RPMI7951 (cell line): ENCODE data around the gene NOL9. TPM values are rescaled to one million over a fixed set of nuclear protein-coding genes. Genes with fewer than 3 reads are reported as not detected.
"Not testable (repeated sequence)": the region's sequence is repeated elsewhere in the genome, so short reads cannot be mapped to it uniquely, and the experiment has no call there.

Source experiments
- DNase-seq: peaks from one replicate; pipeline ENCODE4 v3.0.0-alpha.2; 2012; ENCODE audit warnings: low read depth
- total RNA-seq: library from RNA; depleted of rRNA; stranded (reverse); fragments of >200 nt; shearing (Covaris generic); gene quantifications from 2 replicates; pipeline ENCODE4 v1.2.3, GENCODE V29; 2014

The NOL9 gene
- total RNA-seq, 1 experiment from 2014 or later, result 14.4 TPM

DNA sequence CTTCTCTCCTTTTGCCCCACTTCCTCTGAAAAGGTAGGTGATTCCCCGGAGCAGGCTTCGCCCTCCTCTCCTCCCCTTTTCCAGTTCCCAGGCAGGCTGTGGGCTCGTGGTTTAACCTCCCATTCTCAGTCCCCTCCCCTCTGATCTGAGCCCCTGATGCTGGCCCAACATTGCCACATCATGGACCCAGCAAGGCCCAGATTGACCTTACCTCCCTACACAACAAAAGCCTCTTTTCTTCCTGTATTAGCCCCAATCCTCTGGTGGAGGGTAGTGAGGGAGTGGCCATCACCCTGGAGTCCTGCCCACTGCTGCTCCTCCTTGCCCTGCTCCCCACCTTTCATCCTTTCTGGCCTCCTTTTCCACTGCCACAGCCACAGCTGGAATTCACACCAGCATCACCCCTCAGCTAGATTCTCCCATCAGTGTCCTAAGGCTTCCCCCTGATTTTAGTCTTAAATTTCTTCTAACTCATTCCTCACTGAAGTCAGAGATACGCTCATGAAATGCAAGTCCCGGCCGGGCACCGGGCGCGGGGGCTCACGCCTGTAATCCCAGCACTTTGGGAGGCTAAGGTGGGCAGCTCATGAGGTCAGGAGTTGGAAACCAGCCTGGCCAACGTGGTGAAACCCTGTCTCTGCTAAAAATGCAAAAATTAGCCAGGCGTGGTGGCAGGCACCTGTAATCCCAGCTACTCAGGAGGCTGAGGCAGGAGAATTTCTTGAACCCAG, 18.5 kb upstream of the NOL9 start:
- DNase-seq, result no peak

DNA sequence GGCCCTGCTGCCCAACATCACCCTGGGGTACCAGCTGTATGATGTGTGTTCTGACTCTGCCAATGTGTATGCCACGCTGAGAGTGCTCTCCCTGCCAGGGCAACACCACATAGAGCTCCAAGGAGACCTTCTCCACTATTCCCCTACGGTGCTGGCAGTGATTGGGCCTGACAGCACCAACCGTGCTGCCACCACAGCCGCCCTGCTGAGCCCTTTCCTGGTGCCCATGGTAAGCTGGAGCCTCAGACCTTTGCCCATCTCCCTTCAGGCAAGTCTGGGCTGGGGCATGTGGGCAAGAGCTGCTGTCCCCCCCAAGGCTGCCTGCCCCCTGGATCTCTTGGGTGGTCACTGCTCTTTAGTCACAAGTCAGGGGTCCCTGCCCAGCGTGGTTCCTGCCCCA, 16.7 kb upstream of the NOL9 start:
- no peak for DNase-seq

DNA sequence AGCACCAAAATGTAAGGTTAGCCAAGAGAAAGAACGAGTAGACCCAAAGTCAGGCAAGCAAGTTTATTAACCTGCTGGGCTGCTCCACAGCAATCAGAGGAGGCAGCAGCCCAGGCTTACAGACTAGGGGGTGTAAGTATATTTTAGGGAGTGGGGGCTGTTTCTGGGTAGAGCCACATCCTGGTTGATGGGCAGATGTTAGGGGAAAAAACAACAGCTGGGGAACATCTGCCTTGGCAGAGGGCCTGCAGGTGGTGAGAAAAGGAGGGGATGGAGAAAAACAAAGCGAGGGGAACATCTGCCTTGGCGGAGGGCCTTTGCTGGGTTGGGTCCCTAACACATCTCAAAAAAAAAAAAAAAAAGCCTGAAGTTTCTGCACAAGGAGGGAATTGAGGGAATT, 15.8 kb upstream of the NOL9 start:
- DNase-seq, result no peak

DNA sequence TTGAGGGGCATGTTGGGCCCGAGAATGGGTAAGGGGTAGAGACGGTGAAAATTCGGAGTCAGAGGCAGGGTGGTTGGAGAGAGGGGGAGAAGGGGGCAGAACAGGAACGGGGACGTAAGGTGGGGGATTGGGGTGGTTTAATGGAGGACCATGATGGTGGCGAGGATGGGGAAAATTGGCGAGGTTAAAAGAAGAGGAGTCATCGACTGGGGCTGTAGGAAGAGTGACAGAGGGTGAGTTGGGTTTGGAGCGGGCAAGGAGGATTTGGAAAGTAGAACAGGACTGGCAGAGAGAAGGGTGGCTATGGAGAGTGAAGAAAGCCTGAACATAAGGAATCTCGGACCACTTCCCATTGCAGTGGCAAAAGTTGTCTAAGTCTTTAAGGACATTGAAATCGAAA, 14.7 kb upstream of the NOL9 start:
- no peak for DNase-seq

DNA sequence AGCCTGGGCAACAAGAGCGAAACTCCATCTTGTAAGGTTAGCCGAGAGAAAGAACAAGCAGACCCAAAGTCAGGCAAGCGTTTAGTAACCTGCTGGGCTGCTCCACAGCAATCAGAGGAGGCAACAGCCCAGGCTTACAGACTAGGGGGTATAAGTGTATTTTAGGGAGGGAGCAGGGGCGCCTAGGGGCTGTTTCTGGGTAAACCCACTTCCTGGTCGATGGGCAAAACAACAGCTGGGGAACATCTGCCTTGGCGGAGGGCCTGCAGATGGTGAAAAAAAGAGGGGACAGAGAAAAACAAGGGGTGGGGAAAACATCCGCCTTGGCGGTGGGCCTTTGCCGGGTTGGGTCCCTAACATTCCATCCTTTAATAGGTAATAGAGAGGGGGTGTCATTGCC, 6.0 kb upstream of the NOL9 start:
- DNase-seq, result no peak

DNA sequence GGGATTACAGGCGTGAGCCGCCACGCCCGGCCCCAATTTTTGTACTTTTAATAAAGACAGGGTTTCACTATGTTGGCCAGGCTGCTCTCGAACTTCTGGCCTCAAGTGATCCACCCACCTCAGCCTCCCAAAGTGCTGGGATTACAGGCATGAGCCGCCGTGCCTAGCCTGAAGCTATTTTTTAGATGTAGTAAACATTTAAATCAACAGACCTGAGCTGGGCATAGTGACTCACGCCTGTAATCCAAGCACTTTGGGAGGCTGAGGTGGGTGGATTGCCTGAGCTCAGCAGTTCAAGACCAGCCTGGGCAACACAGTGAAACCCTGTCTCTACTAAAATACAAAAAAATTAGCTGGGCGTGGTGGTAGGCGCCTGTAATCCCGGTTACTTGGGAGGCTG, 4.8 kb upstream of the NOL9 start:
- DNase-seq, result not testable (repeated sequence)

DNA sequence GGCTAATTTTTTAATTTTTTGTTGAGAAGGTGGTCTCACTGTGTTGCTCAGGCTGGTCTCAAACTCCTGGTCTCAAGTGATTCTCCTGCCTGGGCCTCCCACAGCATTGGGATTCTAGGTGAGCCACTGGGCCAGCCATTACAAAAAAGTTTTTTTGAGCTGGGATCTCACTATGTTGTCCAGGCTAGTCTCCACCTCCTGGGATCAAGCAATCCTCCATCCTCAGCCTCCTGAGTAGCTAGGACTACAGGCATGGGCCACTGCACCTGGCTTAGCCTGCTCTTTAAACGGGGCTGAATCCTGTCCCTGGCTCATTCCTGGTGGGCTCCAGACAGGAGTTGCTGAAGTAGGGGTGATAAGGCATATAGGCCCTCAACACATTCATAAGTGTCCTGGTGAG, 3.3 kb upstream of the NOL9 start:
- no peak for DNase-seq

DNA sequence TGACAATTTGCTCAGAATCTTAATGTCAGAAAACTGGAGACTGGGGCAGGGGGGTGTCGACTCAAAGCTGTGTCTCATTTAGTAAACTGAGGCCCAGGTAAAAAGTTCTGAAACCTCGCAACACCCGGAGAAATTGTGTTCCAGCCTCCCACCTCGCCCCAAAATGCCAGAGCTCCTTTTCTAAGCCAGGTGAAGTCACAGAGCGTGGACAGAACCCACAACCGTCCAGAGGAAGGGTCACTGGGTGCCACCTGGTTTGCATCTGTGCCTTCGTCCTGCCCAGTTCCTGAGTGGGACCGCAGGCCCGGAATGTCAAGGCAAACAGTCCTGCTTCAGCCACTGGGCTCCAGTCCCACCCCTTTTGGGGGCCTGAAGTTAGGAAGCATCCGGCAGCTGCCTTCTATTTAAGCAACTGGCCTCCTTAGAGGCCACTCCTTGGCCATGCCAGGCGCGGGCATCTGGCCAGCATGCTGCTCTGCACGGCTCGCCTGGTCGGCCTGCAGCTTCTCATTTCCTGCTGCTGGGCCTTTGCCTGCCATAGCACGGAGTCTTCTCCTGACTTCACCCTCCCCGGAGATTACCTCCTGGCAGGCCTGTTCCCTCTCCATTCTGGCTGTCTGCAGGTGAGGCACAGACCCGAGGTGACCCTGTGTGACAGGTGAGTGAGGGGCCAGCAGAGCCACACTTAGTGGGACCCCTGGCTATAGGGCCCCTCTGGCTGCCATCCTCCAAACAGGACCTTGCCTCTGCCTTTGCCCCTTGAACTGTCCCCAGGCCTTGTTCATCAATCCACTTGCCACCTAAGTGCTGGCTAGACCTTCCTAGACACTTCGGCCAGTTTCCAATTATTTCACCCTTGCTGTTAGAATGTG, 830 bp upstream of the NOL9 start, which contains the start of gene TAS1R1:
Gene TAS1R1 (plus strand): TSS at position 401 of the 872 bp plus-strand sequence. CDS start 67 bp downstream, at position 468.
- no peak for DNase-seq

DNA sequence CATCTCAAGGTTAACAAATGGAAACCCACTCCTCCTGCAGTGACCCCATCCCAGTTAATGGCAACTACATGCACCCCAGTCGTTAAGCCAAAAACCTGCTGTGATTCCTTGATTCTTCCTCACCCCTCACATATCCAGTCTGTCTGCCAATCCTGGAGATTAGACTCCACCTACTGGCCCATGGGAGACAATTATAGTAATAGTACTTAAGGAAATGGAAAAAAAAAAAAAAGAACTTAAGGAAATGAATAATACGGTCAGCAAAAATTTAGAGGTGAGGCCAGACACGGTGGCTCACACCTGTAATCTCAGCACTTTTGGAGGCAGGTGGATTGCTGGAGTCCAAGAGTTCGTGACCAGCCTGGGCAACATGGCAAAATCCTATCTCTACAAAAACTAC, 7.0 kb downstream of the NOL9 start:
- peak; percentile 19 for DNase-seq

DNA sequence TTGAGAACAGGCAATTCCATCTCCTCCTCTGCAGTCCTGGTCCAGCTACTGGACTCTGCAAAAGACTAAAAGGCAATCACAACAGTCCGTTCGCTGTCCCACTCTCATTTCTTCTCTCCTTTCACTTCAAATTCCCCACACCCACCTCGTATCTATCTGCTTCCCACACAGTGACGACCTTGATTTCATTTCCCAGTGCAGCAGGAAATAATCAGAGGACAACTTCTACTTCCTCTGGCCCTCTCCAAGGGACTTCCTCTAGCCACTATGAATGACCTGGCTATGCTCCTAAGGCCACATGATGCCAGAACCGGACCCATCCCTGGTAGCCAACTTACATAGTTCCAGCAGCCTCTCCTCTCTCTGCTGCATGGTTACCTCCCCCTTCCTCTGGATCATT, 8.0 kb downstream of the NOL9 start:
- no peak for DNase-seq

DNA sequence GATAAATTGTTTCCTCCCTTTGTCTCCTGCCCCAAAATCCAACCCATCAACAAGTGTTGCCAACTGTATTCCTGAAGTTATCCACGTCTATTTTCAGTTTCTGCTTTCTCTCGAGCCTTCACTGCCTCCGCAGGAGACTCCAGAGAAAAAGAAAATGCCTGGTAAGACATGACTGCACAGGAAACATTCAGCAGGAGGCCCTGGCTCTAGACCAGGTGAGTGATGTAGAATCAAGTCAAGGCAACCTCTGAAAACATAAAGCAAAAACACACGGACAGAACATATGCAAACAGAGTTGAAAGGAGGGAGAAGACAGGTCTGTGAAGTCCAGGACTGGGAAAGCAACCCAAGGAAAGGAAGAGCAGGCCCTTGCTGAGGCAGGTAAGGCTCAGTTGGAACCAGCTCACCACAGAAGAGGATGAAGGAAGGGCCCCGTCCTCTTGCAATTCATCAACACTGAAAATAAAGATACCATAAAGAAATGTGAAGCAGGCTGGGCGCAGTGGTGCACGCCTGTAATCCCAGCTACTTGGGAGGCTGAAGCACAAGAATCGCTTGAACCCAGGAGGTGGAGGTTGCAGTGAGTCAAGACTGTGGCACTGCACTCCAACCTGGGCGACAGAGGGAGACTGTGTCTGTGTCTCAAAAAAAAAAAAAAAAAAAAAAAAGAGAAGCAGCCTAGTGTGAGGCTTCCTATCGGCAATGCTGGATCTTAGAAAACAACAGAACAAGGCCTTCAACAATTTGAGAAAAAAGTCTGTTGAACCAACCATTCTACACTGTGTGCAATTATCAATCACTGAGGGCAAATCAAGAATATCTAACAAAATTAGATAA, 8.8 kb downstream of the NOL9 start:
- no peak for DNase-seq

DNA sequence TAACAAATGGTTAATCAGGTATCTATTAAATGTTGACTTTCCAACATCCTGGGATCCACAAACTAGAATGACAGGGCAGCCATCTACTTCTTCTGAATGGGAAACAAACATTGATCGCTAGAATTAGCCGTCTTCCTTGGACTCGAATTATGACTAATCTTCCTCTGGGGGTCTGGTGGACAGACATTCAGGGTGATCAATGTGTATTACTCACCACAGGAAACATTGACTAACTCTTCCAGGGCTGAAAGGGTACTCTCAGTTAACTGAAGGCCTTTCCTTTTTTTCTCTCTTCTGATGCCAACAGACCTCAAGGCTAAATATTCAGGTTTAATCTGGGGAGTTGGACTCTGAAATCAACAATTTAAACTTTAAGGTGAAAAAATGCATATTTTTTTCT, 9.5 kb downstream of the NOL9 start:
- peak; percentile 31 for DNase-seq

DNA sequence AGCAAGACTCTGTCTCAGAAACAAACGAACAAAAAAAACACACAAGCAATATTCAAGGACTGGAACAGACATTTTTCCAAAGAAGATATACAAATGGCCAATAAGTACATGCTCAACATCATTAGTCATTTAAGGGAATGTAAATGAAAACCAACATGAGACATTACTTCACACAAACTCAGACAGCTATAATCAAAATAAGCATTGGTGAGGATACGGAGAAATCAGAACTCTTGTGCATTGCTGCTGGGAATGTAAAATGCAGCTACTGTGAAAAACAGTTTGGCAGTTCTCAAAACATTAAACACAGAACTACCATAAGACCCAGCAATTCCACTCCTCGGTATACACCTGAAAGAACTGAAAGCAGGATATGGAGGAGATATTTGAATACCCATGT, 15.4 kb downstream of the NOL9 start:
- no peak for DNase-seq

DNA sequence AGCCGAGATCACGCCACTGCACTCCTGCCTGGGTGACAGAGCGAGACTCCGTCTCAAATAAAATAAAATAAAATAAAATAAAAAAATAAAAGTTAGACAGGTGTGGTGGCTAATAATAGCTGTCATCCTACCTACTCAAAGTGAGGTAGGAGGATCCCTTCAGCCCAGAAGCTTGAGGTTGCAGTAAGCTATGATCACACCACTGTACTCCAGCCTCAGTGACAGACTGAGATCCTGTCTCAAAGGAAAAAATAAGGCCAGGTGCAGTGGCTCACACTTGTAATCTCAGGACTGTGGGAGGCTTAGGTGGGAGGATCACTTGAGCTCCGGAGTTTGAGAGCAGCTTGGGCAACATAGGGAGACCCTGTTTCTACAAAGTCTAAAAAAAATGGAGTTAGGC, 18.0 kb downstream of the NOL9 start:
- no peak for DNase-seq

DNA sequence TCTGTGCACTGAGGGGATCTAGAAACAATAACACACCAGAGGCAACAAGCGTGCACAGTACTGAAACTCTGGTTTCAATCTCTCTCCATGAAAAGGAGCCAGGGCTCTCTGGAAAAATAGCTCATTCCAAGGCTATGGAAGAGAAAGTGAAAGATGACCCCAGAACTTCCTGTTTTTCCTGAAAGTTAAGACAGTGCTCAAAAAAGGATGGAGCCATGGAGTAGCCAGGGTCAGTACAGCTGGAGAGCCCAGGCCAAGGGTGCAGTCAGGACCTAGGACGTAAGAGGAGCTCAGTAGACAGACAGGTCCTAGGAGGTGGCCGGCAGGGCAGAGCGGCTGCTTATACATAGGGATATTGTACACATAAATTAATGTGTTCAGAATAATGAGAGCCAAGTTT, 19.1 kb downstream of the NOL9 start:
- no peak for DNase-seq

DNA sequence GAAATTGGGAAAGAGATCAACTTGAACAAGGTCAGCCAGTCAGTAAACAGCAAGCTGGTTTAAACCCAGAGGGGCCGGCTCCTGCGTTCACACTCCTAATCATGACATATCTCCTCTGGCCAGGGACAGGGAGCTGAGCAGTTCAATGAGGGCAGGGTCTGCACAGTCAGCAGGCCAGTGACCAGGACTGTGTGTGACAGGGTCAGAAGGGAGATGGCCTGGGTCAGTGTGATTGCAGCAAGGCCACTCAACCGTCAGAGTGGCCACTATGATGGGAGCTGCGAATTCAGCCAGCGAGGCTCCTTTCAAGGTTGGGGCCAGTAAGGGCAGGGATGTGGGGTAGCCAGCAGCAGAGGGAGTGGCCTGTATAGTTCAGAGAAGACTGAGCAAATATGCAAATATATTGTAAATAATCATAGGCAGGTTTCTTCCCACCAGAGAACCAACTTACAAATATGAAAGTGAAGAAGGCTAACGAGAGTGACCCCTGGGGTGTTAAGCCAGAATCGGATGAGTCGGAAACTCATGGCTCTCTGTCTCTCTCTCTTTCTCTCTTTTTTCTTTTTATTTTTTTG, 20.0 kb downstream of the NOL9 start:
- no peak for DNase-seq

DNA sequence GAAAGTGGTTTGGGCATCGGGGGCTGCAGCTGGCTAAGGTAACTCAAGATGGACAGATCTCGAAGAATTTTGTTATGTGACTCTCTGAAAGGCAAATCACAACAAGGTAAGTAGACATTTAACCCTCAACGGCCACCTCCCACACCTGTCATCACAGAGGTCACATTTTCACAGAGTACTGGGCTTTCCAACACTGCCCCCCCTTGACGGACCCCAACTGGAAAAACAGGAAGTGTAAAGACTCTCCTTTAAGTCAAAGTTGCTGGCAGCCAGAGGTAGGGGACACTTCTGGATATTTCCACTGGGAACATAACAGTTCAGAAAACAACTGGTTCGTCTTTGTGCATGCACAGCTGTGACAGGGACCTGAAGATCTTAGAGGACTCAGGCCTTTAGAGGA, 22.3 kb downstream of the NOL9 start:
- DNase-seq, result no peak

DNA sequence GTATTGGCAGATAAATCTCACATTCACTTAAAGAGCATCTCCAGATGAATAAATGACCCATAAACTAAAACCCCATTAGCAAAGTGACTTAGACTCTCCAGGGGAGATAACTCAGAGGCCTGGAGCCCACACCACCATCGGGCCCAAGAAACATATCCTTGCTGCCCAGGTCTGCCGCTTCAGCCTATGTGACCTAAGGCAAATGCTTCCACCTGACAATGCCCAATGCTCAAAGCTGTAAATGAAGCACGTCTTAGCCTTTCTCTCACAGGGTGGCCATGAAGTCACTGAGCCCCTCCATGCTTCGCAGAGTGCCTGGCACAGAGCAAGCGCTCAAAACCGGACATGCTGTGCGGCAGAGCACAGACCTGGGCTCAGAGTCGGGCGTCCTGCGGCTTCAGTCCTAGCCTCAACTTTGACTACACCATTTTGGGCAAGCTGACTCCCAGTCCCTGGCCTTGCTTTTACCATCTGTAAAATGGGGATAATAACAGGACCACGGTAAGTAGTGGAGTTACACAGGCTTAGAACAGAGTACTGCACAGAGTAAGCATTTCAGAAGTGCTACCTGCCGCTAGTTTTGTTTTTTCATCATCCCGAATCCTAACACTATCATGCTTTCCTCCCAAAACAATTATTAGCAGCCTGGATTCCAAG, 23.7 kb downstream of the NOL9 start:
- DNase-seq, result no peak

DNA sequence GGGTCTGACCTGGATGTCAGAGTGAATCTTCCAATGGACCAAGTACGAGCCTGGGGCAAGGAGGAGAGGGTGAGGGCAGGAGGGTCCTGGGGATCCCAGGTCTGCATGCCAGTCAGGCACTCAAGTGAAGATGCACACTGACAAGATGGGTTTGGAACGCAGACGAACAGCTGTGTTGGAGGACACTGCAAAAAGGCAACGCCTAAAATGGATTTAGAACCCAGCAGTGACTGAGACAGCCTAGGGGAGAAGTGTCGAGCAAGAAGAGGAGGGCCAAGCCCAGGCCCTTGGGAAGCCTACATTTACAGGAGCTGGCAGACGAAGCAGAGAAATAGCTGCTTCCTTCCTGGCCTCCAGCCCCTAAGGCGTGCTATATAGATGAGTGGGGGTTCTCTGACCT, 25.8 kb downstream of the NOL9 start:
- DNase-seq, result no peak

DNA sequence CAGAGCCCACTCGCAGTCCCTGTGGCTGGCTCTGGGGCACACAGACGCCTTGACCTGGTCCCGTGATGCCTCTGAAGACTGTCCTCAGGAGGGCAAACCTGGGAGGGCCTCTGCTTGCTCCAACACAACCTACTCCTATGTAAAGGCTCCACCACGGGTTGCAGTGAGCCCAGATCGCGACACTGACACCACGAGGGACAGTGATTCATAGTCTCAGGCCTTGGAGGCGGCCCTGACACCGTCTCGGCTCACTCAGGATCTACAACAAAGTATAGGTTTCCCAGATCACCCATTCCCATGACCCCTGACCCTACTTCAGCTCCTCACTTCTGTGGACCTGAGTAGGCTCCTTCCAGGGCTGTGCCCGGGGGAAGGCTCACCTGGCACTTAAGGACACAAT, 28.0 kb downstream of the NOL9 start:
- DNase-seq, result no peak

DNA sequence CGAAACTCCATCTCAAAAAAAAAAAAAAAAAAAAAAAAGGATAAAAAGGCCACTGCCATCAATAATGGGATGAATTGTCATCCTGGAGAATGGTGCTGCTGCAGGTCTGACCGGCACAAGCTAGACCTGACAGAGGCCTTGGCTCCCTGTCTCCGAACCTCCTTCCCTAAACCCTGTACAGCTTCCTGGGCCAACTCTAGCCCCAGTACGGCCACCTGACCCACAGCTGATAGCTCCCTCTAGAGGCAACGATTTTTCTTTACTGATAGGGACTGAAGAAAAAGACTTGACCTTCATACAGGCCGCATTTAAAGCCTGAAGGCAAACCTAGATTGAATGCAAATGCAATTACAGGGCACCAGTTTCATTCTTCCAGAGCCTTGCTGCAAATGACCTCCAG, 30.7 kb downstream of the NOL9 start:
- DNase-seq, result peak; percentile 34
